ENCODE results near the gene LMNA. TPM values are rescaled to one million over a fixed set of nuclear protein-coding genes. Genes with fewer than 3 reads are reported as not detected.

Gene LMNA
- total RNA-seq, 1 experiment from 2014 or later = 225 TPM

- no peaks in the 10 kb centered on the region for H3K36me3 ChIP-seq (ENCODE audit: insufficient read depth, low read length, poor library complexity, severe bottlenecking)
- BruUV-seq (replicated peaks) = no TSS peak
- H3K4me3 ChIP-seq (ENCODE audit: low read depth, low read length, poor library complexity, severe bottlenecking) = no peak overlapping the region
- ChIA-PET POLR2A (ENCODE audit: low non-redundant PET) (interaction anchor here (0.6 kb wide), 1 partner anchor 159 kb away, joined by 3 read pairs; no protein-coding TSS in a partner anchor), CTCF (interaction anchor here (1.5 kb wide), 1 partner anchor 26 kb away, joined by 3 read pairs; no protein-coding TSS in a partner anchor)
- peak overlapping the region; percentile 80 for H3K27ac ChIP-seq (ENCODE audit: low read depth, low read length, poor library complexity, severe bottlenecking)
- intact Hi-C loops (cut with micrococcal nuclease; ENCODE audit: unreplicated experiment) = no loop called here
- no peak for DNase-seq (ENCODE audit: low spot score)
- peaks cover 84% of the 10 kb centered on the region for H3K4me1 ChIP-seq (ENCODE audit: insufficient read depth, low read length, poor library complexity, severe bottlenecking)
- no peak for TF ChIP-seq CTCF (conservative IDR thresholded peaks at IDR 0.05; ENCODE audit: low read depth, low read length)
- no peak for TF ChIP-seq EZH2 (IDR thresholded peaks at IDR 0.05; ENCODE audit: borderline replicate concordance, low read depth, low read length, poor library complexity, severe bottlenecking)
- H3K9me3 ChIP-seq (ENCODE audit: low read depth, low read length, poor library complexity, severe bottlenecking) = no peaks in the 10 kb centered on the region
- no peaks in the 10 kb centered on the region for H3K27me3 ChIP-seq (replicated peaks; ENCODE audit: insufficient read depth, low read depth, low read length, poor library complexity)
These were observed 8.2 kb downstream of the LMNA start for GRCh38 chr1:156122519-156123355.

- intact Hi-C loops (cut with micrococcal nuclease; ENCODE audit: unreplicated experiment) = loop anchor here (1.0 kb wide), 1 partner anchor 16 kb away; no protein-coding TSS in a partner anchor
- Histone ChIP-seq H3K27ac (ENCODE audit: low read depth, low read length, poor library complexity, severe bottlenecking) (peak overlapping the region; percentile 80), H3K36me3 (ENCODE audit: insufficient read depth, low read length, poor library complexity, severe bottlenecking) (no peaks in the 10 kb centered on the region), H3K9me3 (ENCODE audit: low read depth, low read length, poor library complexity, severe bottlenecking) (no peaks in the 10 kb centered on the region), H3K4me1 (ENCODE audit: insufficient read depth, low read length, poor library complexity, severe bottlenecking) (peaks cover 86% of the 10 kb centered on the region), H3K4me3 (ENCODE audit: low read depth, low read length, poor library complexity, severe bottlenecking) (peak overlapping the region; percentile 18), H3K27me3 (replicated peaks; ENCODE audit: insufficient read depth, low read depth, low read length, poor library complexity) (no peaks in the 10 kb centered on the region)
- TF ChIP-seq CTCF (conservative IDR thresholded peaks at IDR 0.05; ENCODE audit: low read depth, low read length) (peak; percentile 39), EZH2 (IDR thresholded peaks at IDR 0.05; ENCODE audit: borderline replicate concordance, low read depth, low read length, poor library complexity, severe bottlenecking) (no peak)
- peak; percentile 92 for DNase-seq (ENCODE audit: low spot score)
- CTCF ChIA-PET = interaction anchor here (1.5 kb wide), 1 partner anchor 27 kb away, joined by 3 read pairs; no protein-coding TSS in a partner anchor
- POLR2A ChIA-PET (ENCODE audit: low non-redundant PET) = no interaction called here
- BruUV-seq (replicated peaks) = no TSS peak
These were observed 9.1 kb downstream of the LMNA start for GRCh38 chr1:156123356-156124196.

All from A673 (cell line).